Myocyte (in vitro differentiated cells): ENCODE measurements around the gene AGK. TPM values are rescaled to one million over a fixed set of nuclear protein-coding genes. Genes with fewer than 3 reads are reported as not detected.

Experiments
- DNase-seq: peaks from one replicate; pipeline ENCODE4 v3.0.0-alpha.2; 2012; ENCODE audit warnings: low read depth
- total RNA-seq: library from RNA; depleted of rRNA; stranded (reverse); fragments of >200 nt; gene quantifications from 2 replicates; pipeline ENCODE4 v1.2.3, GENCODE V29; 2014

Gene AGK
- total RNA-seq, 1 donor from 2014 or later, result 31.0 TPM

DNA sequence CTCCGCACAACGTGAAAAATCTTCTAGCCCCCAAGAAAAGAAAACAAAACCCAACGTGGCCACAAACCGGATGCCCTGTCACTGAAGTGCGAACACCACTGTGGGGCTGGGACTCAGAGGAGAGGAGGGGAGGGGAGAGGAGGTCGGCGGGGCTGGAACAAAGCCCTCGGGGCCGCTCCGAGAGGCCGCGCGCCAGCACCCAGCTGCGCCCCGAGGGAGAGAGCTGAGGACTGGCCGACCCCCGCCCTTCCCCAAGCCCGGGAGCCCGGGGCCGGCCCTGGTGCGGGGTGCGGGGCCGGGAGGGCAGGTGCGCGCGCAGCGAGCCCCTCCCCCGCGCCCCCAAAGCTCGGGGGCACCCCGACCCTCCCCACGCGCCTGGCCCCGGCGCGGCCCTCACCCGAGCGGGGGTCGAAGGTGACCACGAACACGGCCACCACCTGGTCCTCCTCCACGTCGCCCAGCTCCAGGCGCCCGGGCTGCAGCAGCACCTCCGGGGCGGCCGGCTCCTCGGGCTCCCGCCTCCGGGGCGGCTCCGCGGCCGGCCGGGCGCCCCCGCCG is 150.4 kb downstream of the AGK start:
- DNase-seq, result peak; percentile 35

DNA sequence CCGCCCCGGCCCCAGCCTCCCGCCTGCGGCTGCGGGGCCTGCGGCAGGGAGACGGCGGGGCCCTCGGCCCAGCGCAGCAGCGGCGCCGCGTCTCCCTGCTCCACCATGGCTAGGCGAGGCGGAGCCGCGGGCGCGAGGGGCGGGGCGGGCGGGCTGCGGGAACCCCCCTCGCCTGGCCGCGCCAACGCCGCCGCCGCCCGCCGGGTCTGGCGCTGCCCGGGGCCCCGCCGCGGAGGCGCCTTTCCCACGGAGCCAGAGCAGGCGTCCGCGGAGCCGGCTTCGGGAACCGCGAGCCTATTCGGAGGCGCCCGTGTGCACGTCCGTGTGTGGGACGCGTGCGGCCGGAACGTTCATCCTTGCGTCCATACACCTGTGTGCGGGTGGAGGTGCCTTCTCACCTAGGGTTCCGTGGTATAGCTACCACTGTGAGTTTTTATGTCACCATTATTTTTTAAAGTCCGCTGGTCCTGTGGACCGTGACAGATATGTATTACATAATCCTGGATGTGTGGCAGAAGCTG is 150.9 kb downstream of the AGK start, which contains the start of gene DENND11:
Gene DENND11 (minus strand): TSS at position 120 of the 521 bp plus-strand sequence. CDS start 13 bp downstream, at position 107.
- peak; percentile 54 for DNase-seq

DNA sequence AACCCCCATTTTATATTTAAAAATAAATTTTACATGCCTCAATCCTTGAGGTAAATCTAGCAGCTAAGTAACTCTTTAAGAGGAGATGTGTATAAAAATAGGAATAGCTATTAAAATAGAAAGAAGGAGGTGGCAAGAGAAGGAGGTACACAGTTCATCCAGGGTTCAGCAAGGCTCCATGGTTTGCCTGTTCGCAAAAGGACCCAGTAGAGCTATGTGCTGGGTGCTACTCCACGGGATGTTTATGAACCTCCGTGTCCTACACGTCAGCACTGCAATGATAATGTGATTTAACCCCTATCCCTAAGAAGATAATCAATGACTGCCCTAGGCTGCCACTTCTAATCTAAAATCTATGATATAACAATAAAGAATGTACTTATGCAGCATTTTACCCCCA is 151.7 kb downstream of the AGK start:
- no peak for DNase-seq

DNA sequence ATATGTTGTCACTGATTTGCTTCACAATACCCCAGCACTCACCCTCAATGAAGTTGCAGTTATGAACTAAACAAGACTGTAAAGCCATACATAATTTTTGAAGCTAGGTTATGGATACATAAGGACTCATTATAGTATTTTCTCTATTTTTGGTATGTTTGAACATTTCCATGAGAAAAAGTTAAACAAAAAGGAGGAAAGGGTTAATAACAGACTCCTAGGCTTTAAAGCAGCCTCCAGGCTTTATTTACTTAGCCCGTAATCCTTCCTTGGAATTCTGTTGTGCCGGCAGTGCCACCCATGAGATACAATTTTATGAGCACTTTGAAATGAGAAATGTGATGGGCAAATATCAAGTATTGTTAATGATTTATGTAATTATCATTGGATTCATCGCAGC is 152.9 kb downstream of the AGK start:
- no peak for DNase-seq

DNA sequence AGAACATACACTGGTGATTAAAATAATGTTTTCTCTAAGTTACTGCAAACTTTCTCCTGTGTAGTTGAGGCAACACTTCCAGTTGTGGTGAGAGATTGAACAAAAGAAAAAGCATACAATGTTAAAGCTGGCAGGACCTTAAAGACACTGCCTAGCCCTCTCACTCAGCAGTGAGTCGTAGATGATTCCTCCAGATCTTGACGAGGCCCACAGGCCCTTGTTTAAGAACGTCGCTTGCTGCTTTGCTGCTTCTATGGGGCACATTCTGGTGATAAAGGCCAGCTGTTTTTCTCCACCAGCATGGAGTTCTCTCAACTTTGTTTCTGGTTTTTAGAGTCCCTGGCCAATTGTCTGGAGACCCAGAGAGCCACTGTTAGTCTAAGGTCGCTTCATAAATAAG is 153.5 kb downstream of the AGK start:
- no peak for DNase-seq

Other genes starting within 250 kb of the AGK start
- gene DENND11, start 150.8 kb downstream of the AGK start, total RNA-seq, result 2.3 TPM in 2 replicates
- gene WEE2, start 156.9 kb downstream of the AGK start, total RNA-seq, result not detected in 2 replicates
- gene SSBP1, start 186.9 kb downstream of the AGK start, total RNA-seq, result 182 and 193 TPM in 2 replicates
- gene TAS2R3, start 212.7 kb downstream of the AGK start, total RNA-seq, result 0.78 TPM in 1 of 2 replicates, not detected in the other
- 0.40 and 0.68 TPM in 2 replicates for gene TAS2R4, start 225.3 kb downstream of the AGK start, total RNA-seq
- 0.52 and 0.56 TPM in 2 replicates for gene TAS2R5, start 238.8 kb downstream of the AGK start, total RNA-seq